Aorta (tissue), 5 donors: ENCODE results near the gene NBAS. TPM values are rescaled to one million over a fixed set of nuclear protein-coding genes. Genes with fewer than 3 reads are reported as not detected.

ENCODE experiments used
- ATAC-seq: fragments of 200-7000 bp; cut with Tn5 transposase; one replicate; pipeline ENCODE4 v1.9.1; 2022; ENCODE audit warnings: moderate library complexity; ENCODE audit not compliant: low FRiP score
- DNase-seq, 2 donors: peaks; one replicate each; pipeline ENCODE4 v3.0.0-alpha.2; 2020
- H3K27ac ChIP-seq, 2 donors: one replicate each; pipeline ENCODE4 v1.5.1; 2013; ENCODE audit warnings: low read length in 2 of 2, mild to moderate bottlenecking in 2 of 2, moderate library complexity in 2 of 2, control low read depth in 1 of 2, inconsistent platforms in 1 of 2, low read depth in 1 of 2
- H3K27me3 ChIP-seq, 2 donors: one replicate each; pipeline ENCODE4 v1.6.1; 2013; ENCODE audit warnings: control low read depth in 1 of 2, low read length in 1 of 2, mild to moderate bottlenecking in 1 of 2, moderate library complexity in 1 of 2; ENCODE audit not compliant: insufficient read depth in 2 of 2, control insufficient read depth in 1 of 2
- H3K36me3 ChIP-seq, 2 donors: one replicate each; pipeline ENCODE4 v1.6.1; 2013; ENCODE audit warnings: control low read depth in 1 of 2, low read length in 1 of 2, mild to moderate bottlenecking in 1 of 2; ENCODE audit not compliant: insufficient read depth in 2 of 2, control insufficient read depth in 1 of 2
- H3K4me1 ChIP-seq, 2 donors: one replicate each; pipeline ENCODE4 v1.6.1; 2013; ENCODE audit warnings: low read length in 2 of 2, control low read depth in 1 of 2, mild to moderate bottlenecking in 1 of 2, moderate library complexity in 1 of 2; ENCODE audit not compliant: insufficient read depth in 2 of 2, control insufficient read depth in 1 of 2
- H3K4me3 ChIP-seq, 2 donors: one replicate each; pipeline ENCODE4 v1.5.1; 2013; ENCODE audit warnings: low read length in 2 of 2, control low read depth in 1 of 2, mild to moderate bottlenecking in 1 of 2
- H3K9me3 ChIP-seq: one replicate; pipeline ENCODE4 v1.6.1; 2013; ENCODE audit warnings: mild to moderate bottlenecking, low read length; ENCODE audit not compliant: control insufficient read depth
- WGBS, 2 donors: extraction: QIAGEN DNeasy Blood & Tissue Kit; methylation state at CpG; one replicate each; pipeline ENCODE4 v1.1.7; 2013; 5-methylcytosine and 5-hydroxymethylcytosine counted together
- intact Hi-C, 2 donors: fragments of 100-400 bp; cut with DNase I; formaldehyde crosslinking; loops; one replicate each; pipeline versions ENCODE4 v1.14.2 to v1.15.0; 2022
- polyA plus RNA-seq, 2 donors: library from polyadenylated mRNA; stranded (reverse); fragments of 200-250 nt; gene quantifications; one replicate each; pipeline ENCODE4 v1.2.3, GENCODE V29; 2013
- total RNA-seq, 2 donors: library from RNA; stranded (reverse); fragmentation: NEBNext Ultra II Directional; extraction: Animal tissue kit (Norgen Biotek cat#: 25700); gene quantifications; one replicate each; pipeline ENCODE4 v1.2.1, GENCODE V29; 2021
- donor health status: healthy with polysubstance abuse.
- donor health status: Bipolar disorder and iron deficiency.
- donor health status: DM: no; HTN: no; CAD: no.
- donor health status: DM: no; HTN: no; CAD: no.
- donor health status: DM: yes; HTN: yes; CAD: no.

The NBAS gene
- total and polyA plus RNA-seq, 4 donors, result 7.4 to 46.0 (median 33.7) TPM

DNA sequence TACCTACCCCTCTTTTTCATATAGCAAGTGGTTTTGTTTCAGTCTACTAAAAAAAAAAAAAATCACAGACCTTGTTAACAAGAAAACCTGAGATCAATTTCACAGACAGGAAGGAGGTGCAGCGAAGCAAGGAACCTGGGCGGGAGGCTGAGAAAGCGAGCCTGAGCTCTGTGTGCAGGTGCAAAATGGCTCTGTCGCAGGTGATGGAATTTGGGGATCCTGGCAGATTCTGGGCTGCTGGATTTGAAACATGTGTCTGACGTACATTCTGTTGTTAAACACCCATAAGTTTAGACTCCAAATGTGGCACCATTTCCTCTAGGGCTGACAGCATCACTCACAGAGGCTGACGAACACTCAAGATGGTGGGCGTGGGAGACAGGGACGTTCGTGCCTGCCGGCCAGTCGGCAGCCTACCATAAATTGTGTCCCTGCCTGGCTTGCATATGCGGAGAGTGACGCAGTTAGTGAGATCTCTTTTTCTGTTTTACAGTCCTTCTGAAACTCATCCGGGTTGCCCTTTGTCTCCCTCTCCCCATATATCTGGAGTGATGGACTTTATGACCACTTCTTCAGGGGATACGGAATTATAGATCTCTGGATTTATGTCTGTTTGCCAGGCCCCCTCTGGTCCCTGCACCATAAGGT, 21.7 kb upstream of the NBAS start:
- Histone ChIP-seq H3K9me3 (no peaks in the 10 kb centered on the region), H3K27ac (no peak overlapping the region), H3K4me3 (no peak overlapping the region), H3K27me3 (no peaks in the 10 kb centered on the region), H3K4me1 (no peaks in the 10 kb centered on the region), H3K36me3 (no peaks in the 10 kb centered on the region)
- no peak for DNase-seq
- no peak for ATAC-seq
- intact Hi-C loops, result no loop called here
- 58 to 62% methylated on average over 15 of the region's 15 CpGs for WGBS, 2 donors

DNA sequence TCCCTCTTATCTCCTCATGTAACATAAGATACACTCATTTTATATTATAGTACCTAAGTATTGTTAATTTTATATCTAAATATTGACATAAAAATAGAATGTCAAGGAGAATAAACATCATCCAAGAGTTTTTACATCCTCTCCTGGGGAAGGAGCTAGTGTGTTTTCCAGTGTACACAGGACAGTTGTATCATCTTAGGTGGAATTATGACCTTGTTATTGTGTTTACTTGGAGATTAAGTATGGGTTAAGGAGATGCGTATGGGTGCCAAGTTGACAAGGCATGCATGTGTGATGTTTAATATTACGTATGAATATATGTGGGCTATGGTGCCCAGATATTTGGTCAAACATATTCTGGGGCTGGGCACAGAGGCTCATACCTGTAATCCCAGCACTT, 19.3 kb upstream of the NBAS start:
- ATAC-seq (no peak), DNase-seq (no peak)
- no peaks in the 10 kb centered on the region for H3K27me3 ChIP-seq
- WGBS, 2 donors, result 78 to 82% methylated on average over 2 of the region's 2 CpGs
- intact Hi-C loops, result no loop called here
- H3K36me3 ChIP-seq, result no peaks in the 10 kb centered on the region
- H3K27ac ChIP-seq, result no peak overlapping the region
- H3K4me1 ChIP-seq, result no peaks in the 10 kb centered on the region
- H3K4me3 ChIP-seq, result no peak overlapping the region
- no peaks in the 10 kb centered on the region for H3K9me3 ChIP-seq

- WGBS, 2 donors, result 29 to 32% methylated on average over 1 of the region's 1 CpG
- H3K36me3 ChIP-seq, result no peaks in the 10 kb centered on the region
- DNase-seq, result no peak
- intact Hi-C loops, result no loop called here
- no peak overlapping the region for H3K4me3 ChIP-seq
- no peaks in the 10 kb centered on the region for H3K9me3 ChIP-seq
- H3K4me1 ChIP-seq, result no peaks in the 10 kb centered on the region
- no peak for ATAC-seq
- H3K27me3 ChIP-seq, result no peaks in the 10 kb centered on the region
- no peak overlapping the region for H3K27ac ChIP-seq
Measured at GRCh38 chr2:15579641-15580040, 18.5 kb upstream of the NBAS start.

DNA sequence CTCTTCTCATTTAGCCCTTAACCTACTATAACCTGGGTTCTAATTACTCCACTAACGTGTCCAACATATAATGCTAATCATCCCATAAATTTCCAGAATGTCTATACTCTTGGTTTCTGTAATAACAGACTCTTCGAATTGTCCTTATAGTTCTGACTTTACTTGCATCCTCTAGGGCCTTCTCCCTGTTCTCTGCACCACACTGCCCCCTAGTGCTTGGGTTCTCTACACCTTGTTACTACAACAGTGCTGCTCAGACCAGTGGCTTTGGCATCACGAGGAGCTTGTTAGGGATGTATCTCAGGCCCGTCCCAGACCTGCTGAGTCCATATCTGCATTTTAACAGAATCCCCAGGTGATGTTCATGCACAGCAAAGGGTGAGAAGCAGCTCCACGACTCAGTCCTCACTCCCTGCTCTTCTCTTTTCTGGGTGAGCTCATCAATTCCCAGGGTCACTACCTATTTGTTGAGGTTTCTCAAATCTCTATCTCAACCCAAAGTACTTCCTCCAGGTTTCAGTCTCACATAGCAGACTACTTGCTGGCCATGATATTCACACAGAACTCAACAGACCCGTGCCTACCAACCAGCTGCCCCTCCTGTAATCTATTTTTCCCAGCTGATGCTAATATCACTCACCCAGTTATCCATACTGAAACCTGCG, 16.1 kb upstream of the NBAS start:
- 23 to 24% methylated on average over 7 of the region's 7 CpGs for WGBS, 2 donors
- Histone ChIP-seq H3K27me3 (no peaks in the 10 kb centered on the region), H3K27ac (no peak overlapping the region), H3K9me3 (no peaks in the 10 kb centered on the region), H3K36me3 (no peaks in the 10 kb centered on the region), H3K4me1 (no peaks in the 10 kb centered on the region), H3K4me3 (no peak overlapping the region)
- DNase-seq, result peak; percentile 87 to 88
- intact Hi-C loops, result no loop called here
- ATAC-seq, result peak; percentile 80

DNA sequence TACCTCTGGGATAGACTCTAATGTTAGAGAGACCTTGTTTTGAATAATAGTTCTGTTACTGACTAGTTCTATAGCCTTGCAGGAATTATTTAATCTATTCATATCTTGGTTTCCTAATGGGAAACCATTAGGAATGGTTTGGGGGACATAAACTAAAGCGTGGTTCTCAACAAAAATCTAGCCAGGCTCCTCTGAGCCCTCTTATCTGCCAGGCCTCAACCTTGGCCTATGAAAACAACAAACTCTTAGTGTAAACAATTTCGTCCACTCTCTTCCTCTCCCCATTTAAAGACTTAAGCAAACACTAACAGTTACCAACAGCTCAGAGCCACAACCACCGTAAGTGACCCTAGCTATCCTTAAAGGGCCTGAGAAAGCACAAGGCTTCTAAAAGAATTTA, 10.6 kb upstream of the NBAS start:
- no peak overlapping the region for H3K27ac ChIP-seq
- H3K36me3 ChIP-seq, result no peaks in the 10 kb centered on the region
- intact Hi-C loops, result no loop called here
- WGBS, 2 donors, result 78 to 79% methylated on average over 3 of the region's 3 CpGs
- no peaks in the 10 kb centered on the region for H3K27me3 ChIP-seq
- DNase-seq (no peak), ATAC-seq (no peak)
- no peaks in the 10 kb centered on the region for H3K9me3 ChIP-seq
- no peak overlapping the region for H3K4me3 ChIP-seq
- no peaks in the 10 kb centered on the region for H3K4me1 ChIP-seq

DNA sequence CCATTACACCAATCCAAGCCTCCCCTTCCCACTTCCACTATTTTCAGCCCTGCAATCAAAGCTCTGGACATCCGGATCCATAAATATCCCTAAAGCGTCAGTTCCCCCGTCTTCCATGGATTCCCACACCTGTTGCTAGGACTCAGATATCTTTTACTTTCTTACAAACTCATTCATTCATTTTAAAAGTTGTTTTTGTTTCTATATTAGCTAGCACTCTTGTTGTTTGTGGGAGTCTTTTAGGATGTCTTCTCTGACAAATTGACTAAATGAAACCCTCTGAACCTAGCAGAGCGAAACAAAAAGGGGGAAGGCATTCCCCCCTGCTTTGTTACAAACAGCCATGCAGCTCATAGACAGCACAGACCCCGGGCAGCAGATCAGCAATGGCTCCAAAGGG, 9.0 kb upstream of the NBAS start:
- H3K27ac ChIP-seq, result no peak overlapping the region

DNA sequence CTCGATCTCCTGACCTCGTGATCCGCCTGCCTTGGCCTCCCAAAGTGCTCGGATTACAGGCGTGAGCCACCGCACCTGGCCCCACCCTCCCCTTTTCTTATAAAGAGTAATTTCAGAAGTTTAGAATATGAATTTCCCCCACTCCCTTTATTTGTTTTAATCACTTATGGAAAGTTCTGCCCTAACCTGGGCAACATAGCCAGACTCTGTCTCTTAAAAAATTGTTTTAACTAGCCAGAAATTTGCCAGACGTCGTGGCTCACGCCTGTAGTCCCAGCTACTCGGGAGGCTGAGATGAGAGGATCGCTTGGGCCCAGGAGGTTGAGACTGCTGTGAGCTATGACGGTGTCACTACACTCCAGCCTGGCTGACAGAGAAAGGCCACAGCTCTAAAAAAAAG, 7.7 kb upstream of the NBAS start:
- Histone ChIP-seq H3K9me3 (no peaks in the 10 kb centered on the region), H3K4me3 (no peak overlapping the region), H3K4me1 (no peaks in the 10 kb centered on the region), H3K27me3 (no peaks in the 10 kb centered on the region), H3K36me3 (no peaks in the 10 kb centered on the region), H3K27ac (no peak overlapping the region)
- intact Hi-C loops, result no loop called here
- ATAC-seq (no peak), DNase-seq (no peak)
- 92 to 93% methylated on average over 12 of the region's 12 CpGs for WGBS, 2 donors

More for the DNA sequence above, 9.0 kb upstream of the NBAS start:
- H3K36me3 ChIP-seq, result no peaks in the 10 kb centered on the region
- 38 to 41% methylated on average over 5 of the region's 5 CpGs for WGBS, 2 donors
- H3K4me1 ChIP-seq, result no peaks in the 10 kb centered on the region
- no peaks in the 10 kb centered on the region for H3K27me3 ChIP-seq
- DNase-seq, result no peak
- no peaks in the 10 kb centered on the region for H3K9me3 ChIP-seq
- no peak overlapping the region for H3K4me3 ChIP-seq
- intact Hi-C loops, result no loop called here
- no peak for ATAC-seq

- DNase-seq (no peak), ATAC-seq (no peak)
- Histone ChIP-seq H3K4me1 (no peaks in the 10 kb centered on the region), H3K27ac (no peak overlapping the region), H3K4me3 (no peak overlapping the region), H3K27me3 (no peaks in the 10 kb centered on the region), H3K36me3 (no peaks in the 10 kb centered on the region), H3K9me3 (no peaks in the 10 kb centered on the region)
- WGBS, 2 donors, result 84 to 89% methylated on average over 6 of the region's 6 CpGs
- intact Hi-C loops, result no loop called here
Measured at GRCh38 chr2:15566912-15567311, 5.8 kb upstream of the NBAS start.

DNA sequence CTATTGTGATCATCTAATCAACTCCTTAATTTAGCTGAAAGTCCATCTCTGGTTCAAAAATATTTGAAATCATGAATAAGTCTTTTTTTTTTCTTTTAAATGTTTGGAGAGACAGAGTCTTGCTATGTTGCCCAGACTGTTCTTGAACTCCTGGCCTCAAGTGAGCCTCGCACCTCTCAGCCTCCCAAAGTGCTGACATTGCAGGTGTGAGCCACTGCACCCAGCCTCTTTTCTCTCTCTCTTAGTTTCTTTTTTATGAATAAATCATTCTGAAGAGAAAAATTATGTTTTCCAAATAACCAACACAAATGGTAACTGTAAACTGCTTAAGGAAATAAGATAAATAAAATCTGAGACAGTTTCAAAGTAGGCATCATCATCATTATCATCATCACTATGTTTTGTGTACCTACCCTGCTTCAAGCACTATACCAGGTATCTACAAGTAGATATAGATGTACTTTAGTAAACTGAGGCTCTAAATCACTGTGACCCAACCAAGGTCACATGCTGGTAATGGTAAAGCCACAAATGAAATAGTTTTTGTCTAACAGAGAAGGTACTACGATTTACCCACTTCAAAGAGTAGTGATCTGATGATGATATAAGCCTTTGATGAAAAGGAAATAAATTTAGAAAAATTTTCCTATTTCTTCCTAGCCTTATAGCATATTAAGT, 5.0 kb upstream of the NBAS start:
- no peak overlapping the region for H3K4me3 ChIP-seq
- no peaks in the 10 kb centered on the region for H3K36me3 ChIP-seq
- no peaks in the 10 kb centered on the region for H3K4me1 ChIP-seq
- 34 to 41% methylated on average over 2 of the region's 2 CpGs for WGBS, 2 donors
- no peak overlapping the region for H3K27ac ChIP-seq
- no peaks in the 10 kb centered on the region for H3K27me3 ChIP-seq
- intact Hi-C loops, result no loop called here
- no peaks in the 10 kb centered on the region for H3K9me3 ChIP-seq
- no peak for ATAC-seq
- DNase-seq, result no peak
